ENCODE results near the gene DOCK2.

- TF ChIP-seq CTCF (IDR thresholded peaks at IDR 0.05; ENCODE audit: extremely low read depth in 1 of 2, insufficient read depth in 1 of 2, low read depth in 1 of 2, low read length in 2 of 2) (no peak), POLR2A (IDR thresholded peaks at IDR 0.05; ENCODE audit: low read depth, low read length) (no peak), EZH2 (IDR thresholded peaks at IDR 0.05; ENCODE audit: borderline replicate concordance, low read depth, low read length, severe bottlenecking) (no peak), MAX (IDR thresholded peaks at IDR 0.05; ENCODE audit: insufficient read depth, insufficient read length) (no peak), POLR2AphosphoS5 (IDR thresholded peaks at IDR 0.05; ENCODE audit: insufficient read depth, low read depth, low read length) (no peak), MYC (IDR thresholded peaks at IDR 0.05; ENCODE audit: low read depth, low read length) (no peak), GATA2 (IDR thresholded peaks at IDR 0.05; ENCODE audit: insufficient read depth, insufficient read length, low read depth, low read length) (no peak)
Observed at GRCh38 chr5:169754737-169755136, 117.7 kb downstream of the DOCK2 start.
